Upper lobe of left lung (tissue), 6 donors: Measurements from ENCODE around the gene LNX1. TPM values are rescaled to one million over a fixed set of nuclear protein-coding genes. Genes with fewer than 3 reads are reported as not detected.

Experiments used
- ATAC-seq, 2 donors: fragments of 200-7000 bp; cut with Tn5 transposase; one replicate each; pipeline ENCODE4 v1.9.1; 2022; ENCODE audit warnings: mild to moderate bottlenecking in 2 of 2, moderate library complexity in 2 of 2; ENCODE audit not compliant: low FRiP score in 2 of 2
- DNase-seq, 2 donors: peaks; one replicate each; pipeline ENCODE4 v3.0.0-alpha.2; 2019 to 2020
- H3K27ac ChIP-seq, 4 donors: fragments of 200-600 bp; sonication (generic); one replicate each; pipeline ENCODE4 v1.5.1; 2016 to 2019
- H3K27me3 ChIP-seq, 4 donors: fragments of 200-600 bp; sonication (generic); one replicate each; pipeline ENCODE4 v1.5.1; 2017 to 2019
- H3K36me3 ChIP-seq, 4 donors: fragments of 200-600 bp; sonication (generic); one replicate each; pipeline ENCODE4 v1.5.1; 2016 to 2019
- H3K4me1 ChIP-seq, 4 donors: fragments of 200-600 bp; sonication (generic); one replicate each; pipeline ENCODE4 v1.5.1; 2018 to 2019
- H3K4me3 ChIP-seq, 4 donors: fragments of 200-600 bp; sonication (generic); one replicate each; pipeline ENCODE4 v1.5.1; 2017 to 2019; ENCODE audit warnings: mild to moderate bottlenecking in 2 of 4, moderate library complexity in 1 of 4
- H3K9me3 ChIP-seq, 4 donors: fragments of 200-600 bp; sonication (generic); one replicate each; pipeline ENCODE4 v1.5.1; 2018 to 2019
- EP300 ChIP-seq, 4 donors: sonication (generic); formaldehyde crosslinking; IDR thresholded peaks; one replicate each; pipeline ENCODE4 v1.5.1; 2017; ENCODE audit warnings: antibody characterized with exemption in 4 of 4, control low read depth in 2 of 4
- POLR2A ChIP-seq, 4 donors: fragments of 450-650 bp; IDR thresholded peaks; one replicate each; pipeline ENCODE4 v1.5.1; 2016 to 2017; ENCODE audit warnings: antibody characterized with exemption in 4 of 4, mild to moderate bottlenecking in 2 of 4
- POLR2AphosphoS5 ChIP-seq, 2 donors: sonication (generic); formaldehyde crosslinking; IDR thresholded peaks; one replicate each; pipeline ENCODE4 v1.5.1; 2017; ENCODE audit warnings: antibody characterized with exemption in 2 of 2
- WGBS, 2 donors: methylation state at CpG; one replicate each; pipeline ENCODE4 v1.1.5; 2017 to 2018; 5-methylcytosine and 5-hydroxymethylcytosine counted together
- total RNA-seq, 6 donors: library from RNA; depleted of rRNA in 4 of 6; stranded (reverse); fragments of >200 nt in 4 of 6; gene quantifications; one replicate each; pipeline versions ENCODE4 v1.1.0 to v1.2.1, GENCODE V29; 2016 to 2021
- TF ChIP-seq, protein P1 (sequence below), 6 experiments: fragments of 450-650 bp in 4 of 6; fragments of 200-600 bp in 2 of 6; sonication (generic) in 2 of 6; IDR thresholded peaks; one replicate each; pipeline ENCODE4 v1.5.1; 2016 to 2019; ENCODE audit warnings: antibody characterized with exemption in 6 of 6
- donor health status: DM: no; HTN: no; CAD: no; lungs with moderate emphysema.
- donor health status: DM: no; HTN: yes; CAD: no; lungs with severe emphysema.

LNX1 gene
- total RNA-seq, 6 donors from 2014 or later: 2.7 to 7.3 (median 4.3) TPM

DNA sequence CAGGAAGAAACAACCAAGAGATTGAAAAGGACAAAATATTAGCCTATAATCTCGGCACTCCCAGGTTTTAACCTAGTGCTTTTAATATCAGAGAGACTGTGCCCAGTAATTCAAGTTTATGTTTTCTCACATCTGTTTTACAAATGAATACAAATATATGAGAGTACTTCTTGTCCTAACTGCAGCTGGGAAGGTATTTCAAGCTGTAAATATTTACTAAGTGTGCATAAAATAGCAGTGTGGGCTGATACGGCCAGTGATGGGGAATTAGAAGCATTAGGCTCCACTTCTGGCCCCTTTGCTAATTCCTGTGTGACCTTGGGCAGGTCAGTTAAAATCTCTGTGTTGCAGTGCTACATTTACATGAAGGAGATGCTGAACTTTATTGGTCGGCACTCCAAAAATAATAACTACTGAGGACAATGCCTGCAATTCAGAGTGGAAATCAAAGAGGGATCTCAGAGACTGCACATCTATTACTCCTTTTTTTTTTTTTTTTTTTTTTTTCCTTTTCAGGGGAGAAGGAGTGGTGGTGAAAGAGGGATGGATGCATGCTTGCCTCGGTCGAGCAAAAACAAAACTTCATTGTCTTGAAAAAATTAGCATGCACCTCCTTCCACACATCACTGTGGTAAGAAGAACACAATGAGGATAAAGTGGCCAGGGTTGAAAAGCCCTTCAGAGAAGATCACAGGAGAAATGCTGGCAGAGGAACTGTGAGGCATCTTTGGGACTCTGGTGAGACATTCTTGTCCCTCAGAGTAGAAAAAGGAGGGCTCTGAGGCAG lies 44.6 kb upstream of the LNX1 start:
- TF ChIP-seq POLR2AphosphoS5 (IDR thresholded peaks at IDR 0.05): no peak
- TF ChIP-seq POLR2A (IDR thresholded peaks at IDR 0.05): no peak
- peak in 1 of 4 donors; percentile 21 for TF ChIP-seq EP300 (IDR thresholded peaks at IDR 0.05)
- TF ChIP-seq, protein P1, sequence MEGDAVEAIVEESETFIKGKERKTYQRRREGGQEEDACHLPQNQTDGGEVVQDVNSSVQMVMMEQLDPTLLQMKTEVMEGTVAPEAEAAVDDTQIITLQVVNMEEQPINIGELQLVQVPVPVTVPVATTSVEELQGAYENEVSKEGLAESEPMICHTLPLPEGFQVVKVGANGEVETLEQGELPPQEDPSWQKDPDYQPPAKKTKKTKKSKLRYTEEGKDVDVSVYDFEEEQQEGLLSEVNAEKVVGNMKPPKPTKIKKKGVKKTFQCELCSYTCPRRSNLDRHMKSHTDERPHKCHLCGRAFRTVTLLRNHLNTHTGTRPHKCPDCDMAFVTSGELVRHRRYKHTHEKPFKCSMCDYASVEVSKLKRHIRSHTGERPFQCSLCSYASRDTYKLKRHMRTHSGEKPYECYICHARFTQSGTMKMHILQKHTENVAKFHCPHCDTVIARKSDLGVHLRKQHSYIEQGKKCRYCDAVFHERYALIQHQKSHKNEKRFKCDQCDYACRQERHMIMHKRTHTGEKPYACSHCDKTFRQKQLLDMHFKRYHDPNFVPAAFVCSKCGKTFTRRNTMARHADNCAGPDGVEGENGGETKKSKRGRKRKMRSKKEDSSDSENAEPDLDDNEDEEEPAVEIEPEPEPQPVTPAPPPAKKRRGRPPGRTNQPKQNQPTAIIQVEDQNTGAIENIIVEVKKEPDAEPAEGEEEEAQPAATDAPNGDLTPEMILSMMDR (IDR thresholded peaks at IDR 0.05): no peak
- DNase-seq (no peak), ATAC-seq (no peak)
- Histone ChIP-seq H3K27ac (peak overlapping the region in 1 of 4 donors; percentile 11), H3K4me3 (no peak overlapping the region), H3K4me1 (peaks cover 6 to 32% (median 23%) of the 10 kb centered on the region in 4 donors), H3K36me3 (no peaks in the 10 kb centered on the region), H3K9me3 (no peaks in the 10 kb centered on the region), H3K27me3 (no peaks in the 10 kb centered on the region)
- 50 to 53% methylated on average over 5 of the region's 5 CpGs for WGBS, 2 donors

DNA sequence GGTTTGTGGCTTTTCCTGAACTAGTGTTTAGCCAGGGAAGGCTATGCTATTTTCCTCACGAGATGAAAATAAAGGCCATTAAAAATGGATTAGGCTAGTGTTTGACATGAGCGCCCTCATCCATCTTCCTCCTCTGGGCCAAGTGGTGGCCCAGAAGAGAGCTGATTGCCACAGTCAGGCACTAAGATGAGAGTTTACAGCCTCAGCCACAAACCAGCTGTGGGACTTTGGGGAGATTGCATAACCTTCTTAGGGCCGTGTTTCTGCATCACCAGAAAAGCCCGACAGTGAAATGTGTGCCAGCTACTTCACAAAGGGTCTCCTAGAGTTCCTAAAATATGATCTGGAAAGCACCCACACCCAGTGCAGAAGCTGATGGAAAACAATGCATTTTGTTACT lies 42.3 kb upstream of the LNX1 start:
- 8 to 21% methylated on average over 4 of the region's 4 CpGs for WGBS, 2 donors
- H3K27me3 ChIP-seq: no peaks in the 10 kb centered on the region
- DNase-seq: peak in 1 of 2 donors; percentile 51
- H3K36me3 ChIP-seq: no peaks in the 10 kb centered on the region
- no peaks in the 10 kb centered on the region for H3K9me3 ChIP-seq
- peak overlapping the region in 1 of 4 donors; percentile 55 for H3K27ac ChIP-seq
- H3K4me1 ChIP-seq: peaks cover 0 to 25% (median 15%) of the 10 kb centered on the region in 4 donors
- ATAC-seq: peak in 1 of 2 donors; percentile 90
- H3K4me3 ChIP-seq: no peak overlapping the region
- peak in 1 of 2 donors; percentile 48 for TF ChIP-seq POLR2AphosphoS5 (IDR thresholded peaks at IDR 0.05)
- no peak for TF ChIP-seq POLR2A (IDR thresholded peaks at IDR 0.05)

DNA sequence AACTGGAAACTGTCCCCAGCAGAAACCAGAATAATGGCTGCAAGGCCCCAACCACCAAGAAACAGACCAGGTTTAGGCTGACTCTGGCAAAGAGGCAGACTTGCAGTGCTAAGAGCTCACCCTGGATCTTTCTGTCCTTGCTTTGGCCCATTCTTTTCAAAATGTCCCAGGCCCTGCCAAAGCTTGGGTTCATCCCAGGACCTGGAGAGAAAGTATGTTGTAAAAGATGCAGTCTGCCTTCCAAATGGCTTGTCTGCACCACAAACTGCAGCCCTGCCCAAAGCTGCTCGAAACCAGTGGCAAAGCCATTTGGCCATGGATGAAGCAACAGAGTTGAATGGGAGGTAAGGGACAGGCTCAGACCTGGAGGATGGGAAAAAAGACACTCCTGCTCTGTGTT lies 38.0 kb upstream of the LNX1 start:
- no peaks in the 10 kb centered on the region for H3K36me3 ChIP-seq
- H3K27ac ChIP-seq: no peak overlapping the region
- H3K9me3 ChIP-seq: no peaks in the 10 kb centered on the region
- DNase-seq (no peak), ATAC-seq (no peak)
- TF ChIP-seq EP300 (IDR thresholded peaks at IDR 0.05): no peak
- TF ChIP-seq POLR2A (IDR thresholded peaks at IDR 0.05): no peak
- no peak overlapping the region for H3K4me3 ChIP-seq
- whole genome bisulfite sequencing, 2 donors: 75 to 94% methylated on average over 1 of the region's 1 CpG
- peaks cover 0 to 17% (median 5%) of the 10 kb centered on the region in 4 donors for H3K4me1 ChIP-seq
- no peaks in the 10 kb centered on the region for H3K27me3 ChIP-seq

DNA sequence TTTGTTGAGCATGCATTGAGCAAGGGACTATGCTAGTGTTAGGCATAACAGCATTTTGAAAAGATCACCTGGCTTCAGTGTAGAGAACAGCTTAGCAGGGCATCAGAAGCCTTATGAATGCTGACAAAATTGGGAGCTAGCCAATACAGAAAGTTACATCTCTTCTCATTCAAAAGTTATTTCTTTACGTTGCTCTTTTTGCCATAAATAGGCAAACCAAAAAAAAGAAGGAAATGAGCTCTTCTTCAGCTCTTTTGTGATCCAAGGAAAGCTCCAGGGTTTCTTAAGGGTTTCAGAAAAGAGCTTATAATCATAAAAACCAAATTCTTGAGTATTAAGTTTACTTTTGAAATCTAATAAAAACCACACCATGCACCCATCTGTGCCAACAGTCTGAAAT lies 35.2 kb upstream of the LNX1 start:
- WGBS, 2 donors: 73 to 96% methylated on average over 1 of the region's 1 CpG
- TF ChIP-seq POLR2A (IDR thresholded peaks at IDR 0.05) (no peak), EP300 (IDR thresholded peaks at IDR 0.05) (no peak), POLR2AphosphoS5 (IDR thresholded peaks at IDR 0.05) (no peak)
- TF ChIP-seq, protein P1 (IDR thresholded peaks at IDR 0.05): no peak
- DNase-seq (no peak), ATAC-seq (no peak)
- Histone ChIP-seq H3K9me3 (no peaks in the 10 kb centered on the region), H3K27ac (no peak overlapping the region), H3K36me3 (no peaks in the 10 kb centered on the region), H3K4me3 (no peak overlapping the region), H3K27me3 (no peaks in the 10 kb centered on the region), H3K4me1 (peaks cover 0 to 5% (median 0%) of the 10 kb centered on the region in 4 donors)

DNA sequence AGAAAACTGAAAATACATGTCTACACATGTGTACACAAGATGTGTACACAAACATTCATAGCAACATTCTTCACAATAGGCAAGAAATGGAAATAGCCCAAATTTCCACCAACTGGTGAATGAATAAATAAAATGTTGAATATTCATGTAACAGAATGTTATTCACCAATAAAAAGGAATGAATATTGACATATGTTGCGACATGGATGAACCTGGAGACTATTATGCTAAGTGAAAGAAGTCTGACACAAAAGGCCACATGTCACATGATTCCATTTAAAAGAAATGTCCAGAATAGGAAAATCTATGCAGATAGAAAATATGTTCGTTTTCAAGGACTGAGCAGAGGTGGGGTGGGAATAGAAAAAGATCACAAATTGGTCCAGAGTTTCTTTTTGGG lies 34.6 kb upstream of the LNX1 start:
- no peak for ATAC-seq
- Histone ChIP-seq H3K27me3 (no peaks in the 10 kb centered on the region), H3K4me3 (no peak overlapping the region), H3K27ac (no peak overlapping the region), H3K4me1 (peaks cover 0 to 5% (median 0%) of the 10 kb centered on the region in 4 donors), H3K36me3 (no peaks in the 10 kb centered on the region), H3K9me3 (no peaks in the 10 kb centered on the region)
- TF ChIP-seq POLR2AphosphoS5 (IDR thresholded peaks at IDR 0.05) (no peak), EP300 (IDR thresholded peaks at IDR 0.05) (no peak), POLR2A (IDR thresholded peaks at IDR 0.05) (no peak)
- TF ChIP-seq, protein P1 (IDR thresholded peaks at IDR 0.05): no peak
- DNase-seq: no peak
- 87 to 92% methylated on average over 2 of the region's 2 CpGs for WGBS, 2 donors
